ENCODE results near the gene WNT2B.

DNA sequence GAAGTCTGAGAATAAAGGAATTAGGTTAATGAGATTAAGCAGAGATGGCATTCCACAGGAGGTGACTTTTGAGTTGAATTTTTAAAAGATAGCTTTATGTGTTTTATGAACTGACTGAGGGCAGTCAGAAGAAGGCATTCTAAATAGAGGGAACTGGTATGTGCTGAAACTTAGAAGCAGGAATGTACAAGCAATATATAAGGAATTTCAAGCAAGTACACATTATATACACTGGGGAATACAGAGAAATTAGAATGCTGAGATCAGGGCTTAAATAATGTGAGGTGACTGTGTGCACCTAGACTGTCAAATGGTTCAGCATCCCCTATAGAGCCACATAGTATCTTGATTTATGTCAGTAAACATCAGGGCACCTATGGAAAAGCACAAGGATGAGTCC is 19.3 kb downstream of the WNT2B start:
- TF ChIP-seq, protein P1, sequence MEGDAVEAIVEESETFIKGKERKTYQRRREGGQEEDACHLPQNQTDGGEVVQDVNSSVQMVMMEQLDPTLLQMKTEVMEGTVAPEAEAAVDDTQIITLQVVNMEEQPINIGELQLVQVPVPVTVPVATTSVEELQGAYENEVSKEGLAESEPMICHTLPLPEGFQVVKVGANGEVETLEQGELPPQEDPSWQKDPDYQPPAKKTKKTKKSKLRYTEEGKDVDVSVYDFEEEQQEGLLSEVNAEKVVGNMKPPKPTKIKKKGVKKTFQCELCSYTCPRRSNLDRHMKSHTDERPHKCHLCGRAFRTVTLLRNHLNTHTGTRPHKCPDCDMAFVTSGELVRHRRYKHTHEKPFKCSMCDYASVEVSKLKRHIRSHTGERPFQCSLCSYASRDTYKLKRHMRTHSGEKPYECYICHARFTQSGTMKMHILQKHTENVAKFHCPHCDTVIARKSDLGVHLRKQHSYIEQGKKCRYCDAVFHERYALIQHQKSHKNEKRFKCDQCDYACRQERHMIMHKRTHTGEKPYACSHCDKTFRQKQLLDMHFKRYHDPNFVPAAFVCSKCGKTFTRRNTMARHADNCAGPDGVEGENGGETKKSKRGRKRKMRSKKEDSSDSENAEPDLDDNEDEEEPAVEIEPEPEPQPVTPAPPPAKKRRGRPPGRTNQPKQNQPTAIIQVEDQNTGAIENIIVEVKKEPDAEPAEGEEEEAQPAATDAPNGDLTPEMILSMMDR (IDR thresholded peaks at IDR 0.05): no peak
- TF ChIP-seq, protein P2, sequence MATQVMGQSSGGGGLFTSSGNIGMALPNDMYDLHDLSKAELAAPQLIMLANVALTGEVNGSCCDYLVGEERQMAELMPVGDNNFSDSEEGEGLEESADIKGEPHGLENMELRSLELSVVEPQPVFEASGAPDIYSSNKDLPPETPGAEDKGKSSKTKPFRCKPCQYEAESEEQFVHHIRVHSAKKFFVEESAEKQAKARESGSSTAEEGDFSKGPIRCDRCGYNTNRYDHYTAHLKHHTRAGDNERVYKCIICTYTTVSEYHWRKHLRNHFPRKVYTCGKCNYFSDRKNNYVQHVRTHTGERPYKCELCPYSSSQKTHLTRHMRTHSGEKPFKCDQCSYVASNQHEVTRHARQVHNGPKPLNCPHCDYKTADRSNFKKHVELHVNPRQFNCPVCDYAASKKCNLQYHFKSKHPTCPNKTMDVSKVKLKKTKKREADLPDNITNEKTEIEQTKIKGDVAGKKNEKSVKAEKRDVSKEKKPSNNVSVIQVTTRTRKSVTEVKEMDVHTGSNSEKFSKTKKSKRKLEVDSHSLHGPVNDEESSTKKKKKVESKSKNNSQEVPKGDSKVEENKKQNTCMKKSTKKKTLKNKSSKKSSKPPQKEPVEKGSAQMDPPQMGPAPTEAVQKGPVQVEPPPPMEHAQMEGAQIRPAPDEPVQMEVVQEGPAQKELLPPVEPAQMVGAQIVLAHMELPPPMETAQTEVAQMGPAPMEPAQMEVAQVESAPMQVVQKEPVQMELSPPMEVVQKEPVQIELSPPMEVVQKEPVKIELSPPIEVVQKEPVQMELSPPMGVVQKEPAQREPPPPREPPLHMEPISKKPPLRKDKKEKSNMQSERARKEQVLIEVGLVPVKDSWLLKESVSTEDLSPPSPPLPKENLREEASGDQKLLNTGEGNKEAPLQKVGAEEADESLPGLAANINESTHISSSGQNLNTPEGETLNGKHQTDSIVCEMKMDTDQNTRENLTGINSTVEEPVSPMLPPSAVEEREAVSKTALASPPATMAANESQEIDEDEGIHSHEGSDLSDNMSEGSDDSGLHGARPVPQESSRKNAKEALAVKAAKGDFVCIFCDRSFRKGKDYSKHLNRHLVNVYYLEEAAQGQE (IDR thresholded peaks at IDR 0.05; ENCODE audit: insufficient read depth in 1 of 2, low read depth in 2 of 2, low read length in 1 of 2): no peak
- TF ChIP-seq POLR2AphosphoS5 (IDR thresholded peaks at IDR 0.05; ENCODE audit: low read depth, low read length) (no peak), SIN3A (IDR thresholded peaks at IDR 0.05; ENCODE audit: borderline replicate concordance, insufficient read depth, low read depth, low read length) (no peak), TCF7L2 (IDR thresholded peaks at IDR 0.05; ENCODE audit: low read depth, low read length) (no peak)

Data from Panc1 (cell line).